Gastrocnemius medialis (tissue), 4 donors: ENCODE results near the gene GABRD. TPM values are rescaled to one million over a fixed set of nuclear protein-coding genes. Genes with fewer than 3 reads are reported as not detected.
"Not testable (repeated sequence)": the region's sequence is repeated elsewhere in the genome, so short reads cannot be mapped to it uniquely, and the experiment has no call there.

Experiments
- ATAC-seq, 2 donors: fragments of 150-250 bp; one replicate each; pipeline ENCODE4 v1.9.1; 2016
- DNase-seq, 2 donors: peaks; one replicate each; pipeline ENCODE4 v3.0.0-alpha.2; 2019
- H3K27ac ChIP-seq, 4 donors: fragments of 200-600 bp; sonication (generic); 1 replicate in 1 of 4; 2 replicates in 3 of 4; pipeline ENCODE4 v1.5.1; 2016 to 2018; ENCODE audit warnings: mild to moderate bottlenecking in 2 of 4, moderate library complexity in 1 of 4
- H3K27me3 ChIP-seq, 3 donors: fragments of 200-600 bp; sonication (generic) in 2 of 3; 1 replicate in 1 of 3; 2 replicates in 2 of 3; pipeline versions ENCODE4 v1.5.1 to v1.6.0; 2016 to 2019; ENCODE audit warnings: mild to moderate bottlenecking in 1 of 3, moderate library complexity in 1 of 3
- H3K36me3 ChIP-seq, 2 donors: fragments of 200-600 bp; sonication (generic) in 1 of 2; one replicate each; pipeline ENCODE4 v1.5.1; 2017 to 2018
- H3K4me1 ChIP-seq, 2 donors: fragments of 200-600 bp; sonication (generic) in 1 of 2; one replicate each; pipeline ENCODE4 v1.5.1; 2016 to 2017; ENCODE audit warnings: mild to moderate bottlenecking in 2 of 2
- H3K4me3 ChIP-seq, 4 donors: fragments of 200-600 bp; sonication (generic) in 3 of 4; 1 replicate in 1 of 4; 2 replicates in 3 of 4; pipeline ENCODE4 v1.5.1; 2016 to 2019; ENCODE audit warnings: mild to moderate bottlenecking in 2 of 4
- H3K9me3 ChIP-seq, 3 donors: fragments of 200-600 bp; sonication (generic) in 2 of 3; 1 replicate in 1 of 3; 2 replicates in 2 of 3; pipeline ENCODE4 v1.5.1; 2016 to 2019
- CTCF ChIP-seq, 5 experiments: fragments of 450-650 bp in 3 of 5; fragments of 200-600 bp in 2 of 5; sonication (generic) in 2 of 5; IDR thresholded peaks in 4 of 5; conservative IDR thresholded peaks in 1 of 5; 1 replicate in 4 of 5; 2 replicates in 1 of 5; pipeline ENCODE4 v1.5.1; 2016 to 2019; ENCODE audit warnings: antibody characterized with exemption in 5 of 5, mild to moderate bottlenecking in 3 of 5, moderate library complexity in 3 of 5
- POLR2A ChIP-seq, 2 donors: fragments of 450-650 bp; IDR thresholded peaks; one replicate each; pipeline ENCODE4 v1.6.1; 2017; ENCODE audit warnings: antibody characterized with exemption in 2 of 2, mild to moderate bottlenecking in 2 of 2, moderate library complexity in 2 of 2
- in situ Hi-C, 4 donors: fragments of 200-750 bp; cut with MboI; loops; one replicate each; pipeline versions ENCODE4 v1.15.0 to v1.8.0; 2017; ENCODE audit warnings: low sequenced_read_pairs in 4 of 4
- intact Hi-C: fragments of 100-400 bp; cut with DNase I; formaldehyde crosslinking; loops from one replicate; pipeline ENCODE4 v1.15.1; 2023; ENCODE audit warnings: low total_unique reads
- total RNA-seq, 4 donors: library from RNA; depleted of rRNA; stranded (reverse); fragments of >200 nt; gene quantifications; one replicate each; pipeline versions ENCODE4 v1.1.0 to v1.2.3, GENCODE V29; 2016

GABRD gene
- total RNA-seq, 4 donors from 2014 or later = 1.9 TPM; not detected in 3

DNA sequence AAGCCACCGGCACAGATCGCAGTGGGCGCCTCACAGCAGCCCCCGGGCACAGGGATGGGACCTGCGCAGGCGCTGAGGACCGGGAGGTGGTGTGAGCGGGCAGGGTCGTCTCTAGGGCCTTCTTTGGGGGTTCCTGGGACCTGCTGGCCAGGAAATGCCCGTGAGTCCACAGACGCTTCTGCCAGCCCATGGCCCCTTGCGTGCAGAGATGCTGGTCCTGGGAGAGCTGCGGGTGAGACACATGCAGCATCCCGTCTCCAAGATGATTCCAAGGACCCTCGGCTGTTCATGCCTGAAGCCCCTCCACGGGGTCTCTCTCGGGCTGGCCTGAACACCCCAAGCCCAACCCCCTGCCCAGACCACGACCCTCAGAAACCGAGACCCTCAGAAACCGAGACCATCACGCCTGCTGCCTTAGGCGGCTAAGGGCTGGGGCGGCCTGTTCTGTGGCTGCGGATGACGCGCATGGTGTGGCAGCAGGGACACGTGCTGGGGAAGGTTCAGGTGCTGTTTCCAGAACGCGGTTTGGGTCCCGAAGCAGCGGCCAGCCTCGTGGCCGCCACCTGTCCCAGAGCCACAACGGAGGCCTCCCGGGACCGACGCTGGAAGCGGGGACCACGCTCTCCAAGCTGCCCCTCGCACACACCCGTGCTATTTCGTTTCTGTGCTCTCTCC lies 38.5 kb upstream of the GABRD start:
- no peaks in the 10 kb centered on the region for H3K9me3 ChIP-seq
- no peak for TF ChIP-seq CTCF (IDR thresholded peaks at IDR 0.05 in 4 of 5, conservative IDR thresholded peaks at IDR 0.05 in 1 of 5)
- TF ChIP-seq POLR2A (IDR thresholded peaks at IDR 0.05) = no peak
- no peak for ATAC-seq
- H3K36me3 ChIP-seq = no peaks in the 10 kb centered on the region
- H3K27ac ChIP-seq = no peak overlapping the region
- in situ Hi-C loops (no loop called here), intact Hi-C loops (no loop called here)
- no peak for DNase-seq
- no peak overlapping the region for H3K4me3 ChIP-seq
- H3K4me1 ChIP-seq = no peaks in the 10 kb centered on the region
- peaks cover 7 to 11% (median 10%) of the 10 kb centered on the region in 3 donors for H3K27me3 ChIP-seq

DNA sequence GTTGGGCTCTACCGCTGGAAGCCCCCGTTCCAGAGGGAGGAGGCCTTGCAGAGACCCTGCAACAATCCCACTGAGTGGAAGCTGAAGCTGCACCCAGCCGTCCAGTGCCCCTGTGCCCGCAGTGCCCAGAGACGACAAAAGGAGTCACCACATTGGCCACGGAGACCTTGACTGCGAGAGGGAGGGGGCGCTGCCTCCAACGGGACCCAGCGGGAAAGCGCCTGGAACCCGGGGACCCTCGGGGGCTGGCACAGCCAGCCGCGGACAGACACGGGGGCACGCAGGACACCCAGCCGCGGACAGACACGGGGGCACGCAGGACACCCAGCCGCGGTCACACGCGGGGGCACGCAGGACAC lies 38.0 kb upstream of the GABRD start:
- Histone ChIP-seq H3K36me3 (no peaks in the 10 kb centered on the region), H3K4me1 (no peaks in the 10 kb centered on the region), H3K27ac (no peak overlapping the region), H3K27me3 (peaks cover 3 to 7% (median 5%) of the 10 kb centered on the region in 3 donors), H3K9me3 (no peaks in the 10 kb centered on the region), H3K4me3 (no peak overlapping the region)
- DNase-seq (no peak), ATAC-seq (no peak)
- TF ChIP-seq POLR2A (IDR thresholded peaks at IDR 0.05) (no peak), CTCF (IDR thresholded peaks at IDR 0.05 in 4 of 5, conservative IDR thresholded peaks at IDR 0.05 in 1 of 5) (no peak)
- intact Hi-C loops (no loop called here), in situ Hi-C loops (no loop called here)

DNA sequence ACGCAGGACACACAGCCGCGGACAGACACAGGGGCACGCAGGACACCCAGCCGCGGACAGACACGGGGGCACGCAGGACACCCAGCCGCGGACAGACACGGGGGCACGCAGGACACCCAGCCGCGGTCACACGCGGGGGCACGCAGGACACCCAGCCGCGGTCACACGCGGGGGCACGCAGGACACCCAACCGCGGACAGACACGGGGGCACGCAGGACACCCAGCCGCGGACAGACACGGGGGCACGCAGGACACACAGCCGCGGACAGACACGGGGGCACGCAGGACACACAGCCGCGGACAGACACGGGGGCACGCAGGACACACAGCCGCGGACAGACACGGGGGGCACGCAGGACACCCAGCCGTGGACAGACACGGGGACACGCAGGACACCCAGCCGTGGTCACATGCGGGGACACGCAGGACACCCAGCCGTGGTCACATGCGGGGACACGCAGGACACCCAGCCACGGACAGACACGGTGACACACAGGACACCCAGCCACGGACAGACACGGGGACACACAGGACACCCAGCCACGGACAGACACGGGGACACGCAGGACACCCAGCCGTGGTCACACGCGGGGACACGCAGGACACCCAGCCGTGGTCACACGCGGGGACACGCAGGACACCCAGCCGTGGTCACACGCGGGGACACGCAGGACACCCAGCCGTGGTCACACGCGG lies 37.4 kb upstream of the GABRD start:
- intact Hi-C loops, H3K36me3 ChIP-seq, H3K27ac ChIP-seq, DNase-seq, H3K9me3 ChIP-seq, ATAC-seq, H3K27me3 ChIP-seq, in situ Hi-C loops, H3K4me1 ChIP-seq, H3K4me3 ChIP-seq: not testable (repeated sequence)

GRCh38 chr1:1982379-1983232 lies 36.5 kb upstream of the GABRD start:
- Histone ChIP-seq H3K4me1 (no peaks in the 10 kb centered on the region), H3K9me3 (no peaks in the 10 kb centered on the region), H3K27me3 (peaks cover under 1 to 6% (median 3%) of the 10 kb centered on the region in 3 donors), H3K36me3 (no peaks in the 10 kb centered on the region), H3K4me3 (no peak overlapping the region), H3K27ac (no peak overlapping the region)
- TF ChIP-seq CTCF (IDR thresholded peaks at IDR 0.05 in 4 of 5, conservative IDR thresholded peaks at IDR 0.05 in 1 of 5) (no peak), POLR2A (IDR thresholded peaks at IDR 0.05) (no peak)
- intact Hi-C loops = no loop called here
- in situ Hi-C loops = no loop called here
- DNase-seq = no peak
- ATAC-seq = no peak

DNA sequence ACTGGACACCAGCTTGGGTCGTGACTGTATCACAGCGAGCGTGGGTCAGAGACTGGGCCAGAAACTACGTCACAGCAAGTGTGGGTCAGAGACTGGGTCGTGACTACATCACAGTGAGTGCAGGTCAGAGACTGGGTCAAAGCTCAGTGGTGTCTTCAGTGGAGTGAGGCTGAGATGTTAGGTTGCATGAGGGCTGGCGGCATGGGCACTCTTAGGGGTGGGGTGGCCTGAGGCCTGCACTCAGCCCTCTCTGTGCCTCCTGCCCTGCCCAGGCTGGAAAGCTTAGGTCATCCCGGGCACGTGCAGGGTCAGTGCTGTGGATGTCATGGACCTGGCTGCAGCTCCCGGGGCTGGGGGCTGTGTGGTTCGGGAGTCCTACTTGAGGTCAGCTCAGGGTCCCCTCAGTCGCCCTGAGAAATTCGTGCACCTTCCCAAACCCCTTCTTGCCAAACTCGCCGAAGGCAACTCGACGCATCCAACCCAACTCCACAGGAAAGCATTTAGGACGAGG lies 34.5 kb upstream of the GABRD start:
- Histone ChIP-seq H3K27me3 (peaks cover 13 to 19% (median 19%) of the 10 kb centered on the region in 3 donors), H3K4me1 (no peaks in the 10 kb centered on the region), H3K4me3 (no peak overlapping the region), H3K9me3 (no peaks in the 10 kb centered on the region), H3K36me3 (no peaks in the 10 kb centered on the region), H3K27ac (no peak overlapping the region)
- in situ Hi-C loops (no loop called here), intact Hi-C loops (no loop called here)
- TF ChIP-seq CTCF (IDR thresholded peaks at IDR 0.05 in 4 of 5, conservative IDR thresholded peaks at IDR 0.05 in 1 of 5) (no peak), POLR2A (IDR thresholded peaks at IDR 0.05) (no peak)
- ATAC-seq = no peak
- DNase-seq = no peak
